ENCODE measurements around the gene HSPA4.

The HSPA4 gene

DNA sequence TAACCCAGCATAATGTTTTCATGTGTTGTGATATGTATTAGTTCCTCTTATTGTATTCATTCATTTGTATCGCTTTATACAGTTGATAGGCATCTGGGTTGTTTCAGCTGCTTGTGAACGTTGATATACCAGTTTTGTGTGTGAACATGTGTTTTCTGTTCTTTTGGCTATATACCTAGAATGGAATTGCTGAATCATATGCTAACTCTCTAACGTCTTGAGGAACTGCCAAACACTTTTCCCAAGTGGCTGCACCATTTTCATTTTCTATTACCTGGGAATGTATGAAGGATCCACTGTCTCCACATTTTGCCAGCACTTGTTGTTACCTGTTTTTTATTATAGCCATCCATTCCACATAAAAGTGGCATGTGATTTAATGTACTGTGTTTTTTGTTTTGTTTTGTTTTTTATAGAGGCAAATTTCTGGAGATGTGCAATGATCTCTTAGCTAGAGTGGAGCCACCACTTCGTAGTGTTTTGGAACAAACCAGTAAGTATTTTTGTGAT, 34.6 kb downstream of the HSPA4 start:
- no peak for FAIRE-seq
- no peak for DNase-seq (ENCODE audit: insufficient read length, low spot score)

DNA sequence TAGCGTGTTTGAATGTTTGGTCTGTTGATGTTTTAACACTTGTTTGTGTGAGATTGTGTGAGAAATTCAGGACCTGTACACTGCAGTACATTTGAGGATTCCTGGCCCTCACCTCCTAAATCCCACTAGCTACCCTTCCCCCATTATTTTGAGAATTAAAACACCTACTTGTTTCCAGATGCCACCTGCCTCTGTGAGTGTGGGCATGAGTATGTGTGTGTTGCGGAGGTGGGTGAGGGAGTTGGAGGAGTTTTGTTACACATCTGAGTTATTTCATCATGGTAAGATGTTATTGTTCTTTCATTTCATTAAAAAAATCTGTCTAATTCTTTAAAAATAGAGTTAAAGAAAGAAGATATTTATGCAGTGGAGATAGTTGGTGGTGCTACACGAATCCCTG, 36.3 kb downstream of the HSPA4 start:
- FAIRE-seq, result no peak

GRCh38 chr5:133091034-133091433, 39.2 kb downstream of the HSPA4 start:
- no peak for FAIRE-seq
- no peak for DNase-seq (ENCODE audit: insufficient read length, low spot score)

More for the DNA sequence above, 36.3 kb downstream of the HSPA4 start:
- no peak for DNase-seq (ENCODE audit: insufficient read length, low spot score)

- FAIRE-seq (peak; percentile 39), DNase-seq (ENCODE audit: insufficient read length, low spot score) (no peak)
Observed at GRCh38 chr5:133106343-133106742, 54.5 kb downstream of the HSPA4 start.

GRCh38 chr5:133106761-133107572, 55.2 kb downstream of the HSPA4 start:
- FAIRE-seq (peak; percentile 78), DNase-seq (ENCODE audit: insufficient read length, low spot score) (no peak)

GRCh38 chr5:133108481-133108921, 56.7 kb downstream of the HSPA4 start:
- DNase-seq (ENCODE audit: insufficient read length, low spot score) (no peak), FAIRE-seq (no peak)

GRCh38 chr5:133109655-133110483, 58.1 kb downstream of the HSPA4 start:
- FAIRE-seq, result no peak
- DNase-seq (ENCODE audit: insufficient read length, low spot score), result no peak

GRCh38 chr5:133110709-133111108, 58.9 kb downstream of the HSPA4 start:
- no peak for FAIRE-seq

DNA sequence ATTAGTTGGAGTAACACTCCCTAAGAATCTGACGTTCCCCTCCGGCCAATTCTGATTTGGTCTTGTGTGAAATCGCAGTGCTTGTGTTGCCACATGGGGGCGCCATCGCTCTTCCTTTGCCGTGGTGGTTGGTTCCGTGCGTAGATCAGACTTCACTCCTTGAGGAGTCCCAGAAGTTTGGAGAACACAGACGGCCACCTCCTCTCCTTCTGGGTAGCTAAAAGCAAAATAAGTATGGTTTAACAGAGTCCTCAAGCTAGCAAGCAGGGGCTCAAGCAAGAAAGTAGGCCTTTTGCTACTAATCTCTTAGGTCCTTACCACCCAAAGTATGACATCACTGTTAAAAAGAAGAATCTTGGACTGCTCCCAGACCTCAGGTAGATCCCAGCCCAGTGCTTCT, 59.5 kb downstream of the HSPA4 start:
- FAIRE-seq (peak; percentile 83), DNase-seq (ENCODE audit: insufficient read length, low spot score) (peak; percentile 81)

More at GRCh38 chr5:133110709-133111108, 58.9 kb downstream of the HSPA4 start:
- DNase-seq (ENCODE audit: insufficient read length, low spot score), result no peak

- no peak for DNase-seq (ENCODE audit: insufficient read length, low spot score)
- no peak for FAIRE-seq
Observed at GRCh38 chr5:133112026-133112660, 60.3 kb downstream of the HSPA4 start.

DNA sequence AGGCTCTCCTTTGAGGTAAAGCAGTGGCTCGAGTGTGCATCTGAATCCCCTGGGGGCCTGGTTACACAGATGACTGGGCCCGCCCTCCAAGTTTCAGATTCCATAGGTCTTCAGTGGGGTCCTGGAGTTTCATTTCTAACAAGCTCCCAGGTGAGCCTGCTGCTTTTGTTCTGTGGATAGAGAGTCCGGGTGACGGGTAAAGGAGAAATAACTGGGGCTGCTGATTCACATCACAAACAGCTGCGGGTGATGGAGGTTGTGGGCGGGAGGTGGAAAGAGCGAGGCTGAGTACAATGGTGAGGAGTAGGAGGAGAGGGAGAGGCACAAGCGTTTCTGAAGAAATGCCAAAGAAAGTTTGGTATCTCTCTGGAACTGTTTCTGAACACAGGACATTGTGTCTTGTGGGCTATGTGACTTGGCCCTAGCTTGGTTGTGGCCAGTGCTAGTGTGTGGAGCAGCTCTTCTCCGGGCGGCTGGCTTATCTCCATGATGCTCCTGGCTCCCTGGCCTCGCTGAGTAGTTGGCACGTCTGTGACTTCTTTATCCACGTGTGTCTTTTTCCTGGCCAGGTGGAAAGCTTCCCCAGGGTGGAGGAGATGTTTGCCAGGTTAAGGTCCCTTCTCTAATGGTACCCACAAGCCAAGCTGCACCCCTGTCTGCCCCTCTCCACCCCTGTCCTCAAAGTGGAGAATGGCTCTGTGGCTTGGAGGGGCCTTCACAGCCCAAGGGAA, 61.7 kb downstream of the HSPA4 start:
- FAIRE-seq (no peak), DNase-seq (ENCODE audit: insufficient read length, low spot score) (no peak)

DNA sequence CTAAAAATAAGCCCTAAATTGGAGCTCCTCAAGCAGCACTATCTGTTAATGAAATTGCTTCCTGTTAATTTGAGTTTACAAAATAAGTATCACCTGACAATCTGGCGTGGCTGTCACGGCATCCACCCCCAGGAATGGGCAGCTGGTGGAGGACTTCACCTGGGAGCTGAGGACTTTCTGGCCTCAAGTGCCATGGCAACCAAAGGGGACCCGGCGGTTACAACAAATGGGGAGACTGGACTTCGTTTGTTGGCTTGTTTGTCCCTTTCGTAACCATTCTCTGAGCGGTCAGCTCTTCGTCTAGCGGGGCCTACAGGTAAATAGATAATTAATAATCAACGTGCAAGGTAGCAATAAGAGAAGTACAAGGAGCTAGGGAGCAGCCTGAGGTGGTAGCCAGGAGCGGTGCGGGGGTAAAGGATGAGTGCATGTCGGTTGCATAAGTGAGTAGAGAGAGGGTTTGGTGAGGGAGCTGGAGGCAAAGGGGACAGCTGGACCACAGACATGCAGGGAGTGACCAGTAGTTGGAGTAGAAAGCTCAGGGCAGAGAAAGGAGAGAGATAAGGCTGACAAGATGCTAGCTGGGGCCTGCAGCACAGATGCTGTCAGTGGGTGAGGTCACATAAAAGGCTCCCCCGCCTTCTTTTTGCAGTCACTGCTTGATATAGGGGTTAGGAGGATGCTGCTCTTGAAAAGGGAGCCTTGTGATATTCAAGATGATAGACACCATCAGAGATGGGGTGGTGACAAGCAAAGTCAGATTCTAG, 62.5 kb downstream of the HSPA4 start:
- DNase-seq (ENCODE audit: insufficient read length, low spot score) (no peak), FAIRE-seq (no peak)

- no peak for DNase-seq (ENCODE audit: insufficient read length, low spot score)
- no peak for FAIRE-seq
Observed at GRCh38 chr5:133114933-133115310, 63.1 kb downstream of the HSPA4 start.

- FAIRE-seq (no peak), DNase-seq (ENCODE audit: insufficient read length, low spot score) (no peak)
Observed at GRCh38 chr5:133116601-133117000, 64.8 kb downstream of the HSPA4 start.

GRCh38 chr5:133117166-133117911, 65.5 kb downstream of the HSPA4 start:
- FAIRE-seq (no peak), DNase-seq (ENCODE audit: insufficient read length, low spot score) (no peak)

DNA sequence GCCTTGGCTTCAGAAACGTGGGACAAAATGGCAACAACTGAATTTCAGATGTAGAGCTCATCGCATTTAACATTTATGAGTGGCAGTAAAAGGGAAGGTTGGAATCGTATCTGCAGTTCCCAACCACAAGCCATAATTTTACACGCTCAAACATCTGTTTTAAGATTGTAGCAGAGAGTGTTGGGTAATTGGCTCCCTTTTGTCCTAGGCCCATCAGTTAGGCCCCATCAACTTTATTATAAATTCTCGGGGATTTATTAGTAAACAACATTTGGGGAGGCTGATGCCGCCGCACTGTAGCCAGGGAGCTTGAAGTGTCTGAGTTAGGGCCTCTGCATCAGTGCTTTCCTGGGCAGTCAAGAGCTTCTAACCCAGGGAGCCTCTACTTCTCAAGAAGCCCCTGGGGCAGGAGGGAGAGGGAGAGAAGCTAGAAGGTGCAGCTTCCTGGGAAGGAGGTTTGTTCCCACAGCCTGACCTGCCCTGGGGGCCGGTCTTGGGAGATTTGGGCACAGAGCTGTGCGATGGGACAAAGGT, 66.2 kb downstream of the HSPA4 start:
- FAIRE-seq, result no peak

DNA sequence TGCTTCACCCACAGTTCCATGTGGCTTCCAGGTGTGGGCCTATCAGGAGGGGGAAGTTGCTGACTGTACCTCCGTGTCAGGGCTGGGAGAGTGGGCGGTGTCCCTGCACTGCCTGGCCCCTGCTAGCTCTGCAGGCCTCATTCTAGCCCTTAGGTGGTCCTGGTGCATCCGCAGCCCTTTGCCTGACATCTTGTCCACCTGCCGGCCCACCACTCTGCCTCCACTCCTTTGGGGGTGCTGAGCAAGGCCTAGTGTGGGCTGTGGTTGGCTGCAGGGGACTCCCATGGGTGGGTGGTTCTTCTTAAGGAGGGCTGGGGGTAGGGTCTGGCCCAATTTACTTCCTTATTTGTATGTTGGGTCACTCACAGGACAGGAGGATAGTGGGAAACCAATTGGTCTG, 66.9 kb downstream of the HSPA4 start:
- DNase-seq (ENCODE audit: insufficient read length, low spot score), result no peak

More for the DNA sequence above, 66.2 kb downstream of the HSPA4 start:
- no peak for DNase-seq (ENCODE audit: insufficient read length, low spot score)

DNA sequence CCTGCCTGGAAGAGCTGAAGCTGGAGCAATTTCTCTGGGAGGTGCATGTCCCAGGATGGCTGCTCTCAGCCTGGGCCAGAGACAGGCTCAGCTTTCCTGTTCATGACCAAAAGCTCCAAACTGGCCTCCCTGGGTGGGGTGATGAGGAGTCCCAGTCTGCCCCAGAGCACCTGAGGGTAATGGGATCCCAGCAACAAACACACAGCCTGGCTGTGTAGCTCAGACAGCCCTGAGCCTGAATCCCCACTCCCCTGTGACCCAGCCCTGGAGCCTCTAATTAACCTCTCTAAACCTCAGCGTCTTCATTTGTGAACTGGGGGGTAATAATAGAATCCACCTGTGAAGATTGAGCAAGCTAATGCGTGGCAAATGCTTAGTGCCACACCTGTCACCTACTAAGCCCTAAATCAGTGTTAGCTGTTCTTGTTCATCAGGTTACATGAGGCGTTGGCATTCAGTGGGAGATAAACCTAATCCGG, 67.5 kb downstream of the HSPA4 start:
- DNase-seq (ENCODE audit: insufficient read length, low spot score) (no peak), FAIRE-seq (no peak)

More for the DNA sequence above, 66.9 kb downstream of the HSPA4 start:
- no peak for FAIRE-seq
